NB4 (cell line): ENCODE measurements around the gene PPIF.

Experiments
- CTCF ChIP-seq: IDR thresholded peaks from one replicate; pipeline ENCODE4 v1.5.1; 2012; ENCODE audit warnings: low read depth, low read length
- MYC ChIP-seq: IDR thresholded peaks from 2 replicates; pipeline ENCODE4 v1.6.1; 2011; ENCODE audit warnings: low read depth, low read length
- POLR2A ChIP-seq: IDR thresholded peaks from 2 replicates; pipeline ENCODE4 v1.6.1; 2011; ENCODE audit warnings: mild to moderate bottlenecking; ENCODE audit not compliant: insufficient read length; ENCODE audit errors: extremely low read depth
- TF ChIP-seq, protein P1 (sequence below): IDR thresholded peaks from 2 replicates; pipeline ENCODE4 v1.6.1; 2011; ENCODE audit warnings: low read depth, low read length

DNA sequence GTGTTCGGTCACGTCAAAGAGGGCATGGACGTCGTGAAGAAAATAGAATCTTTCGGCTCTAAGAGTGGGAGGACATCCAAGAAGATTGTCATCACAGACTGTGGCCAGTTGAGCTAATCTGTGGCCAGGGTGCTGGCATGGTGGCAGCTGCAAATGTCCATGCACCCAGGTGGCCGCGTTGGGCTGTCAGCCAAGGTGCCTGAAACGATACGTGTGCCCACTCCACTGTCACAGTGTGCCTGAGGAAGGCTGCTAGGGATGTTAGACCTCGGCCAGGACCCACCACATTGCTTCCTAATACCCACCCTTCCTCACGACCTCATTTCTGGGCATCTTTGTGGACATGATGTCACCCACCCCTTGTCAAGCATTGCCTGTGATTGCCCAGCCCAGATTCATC, 6.5 kb downstream of the PPIF start:
- TF ChIP-seq CTCF (no peak), POLR2A (no peak), MYC (no peak)
- TF ChIP-seq, protein P1, sequence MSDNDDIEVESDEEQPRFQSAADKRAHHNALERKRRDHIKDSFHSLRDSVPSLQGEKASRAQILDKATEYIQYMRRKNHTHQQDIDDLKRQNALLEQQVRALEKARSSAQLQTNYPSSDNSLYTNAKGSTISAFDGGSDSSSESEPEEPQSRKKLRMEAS, result no peak
